Peyer's patch (tissue), 4 donors: ENCODE results near the gene FKBP6.
"Not testable (repeated sequence)": the region's sequence is repeated elsewhere in the genome, so short reads cannot be mapped to it uniquely, and the experiment has no call there.

Experiments
- POLR2A ChIP-seq, 2 donors: fragments of 450-650 bp; IDR thresholded peaks; one replicate each; pipeline ENCODE4 v1.5.1; 2017; ENCODE audit warnings: antibody characterized with exemption in 2 of 2, mild to moderate bottlenecking in 2 of 2, moderate library complexity in 2 of 2
- TF ChIP-seq, protein P1 (sequence below), 6 experiments: fragments of 450-650 bp in 4 of 6; fragments of 200-600 bp in 2 of 6; sonication (generic) in 1 of 6; IDR thresholded peaks; one replicate each; pipeline ENCODE4 v1.5.1; 2017 to 2019; ENCODE audit warnings: antibody characterized with exemption in 6 of 6, mild to moderate bottlenecking in 3 of 6, moderate library complexity in 1 of 6

DNA sequence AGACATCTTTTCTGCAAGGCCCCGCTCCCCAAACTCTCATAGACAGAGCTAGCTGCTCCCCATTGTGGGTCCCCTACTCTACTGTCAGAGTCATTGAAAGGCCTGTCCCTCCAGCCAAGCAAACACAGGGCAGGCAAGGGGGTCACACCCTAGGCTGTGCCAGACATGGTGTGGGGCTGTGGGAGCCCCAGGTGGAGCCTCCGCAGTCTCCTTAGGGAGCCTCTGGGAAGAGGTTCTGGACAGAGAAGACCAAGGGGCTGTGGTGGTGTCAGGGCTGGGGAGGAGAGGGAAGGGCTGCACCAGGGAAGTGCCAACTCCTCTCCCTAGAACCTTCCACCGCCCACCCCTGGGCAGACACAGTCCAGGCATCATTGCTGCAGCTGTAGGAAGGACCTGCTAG is 76.9 kb downstream of the FKBP6 start:
- TF ChIP-seq POLR2A (IDR thresholded peaks at IDR 0.05) = not testable (repeated sequence)
- TF ChIP-seq, protein P1, sequence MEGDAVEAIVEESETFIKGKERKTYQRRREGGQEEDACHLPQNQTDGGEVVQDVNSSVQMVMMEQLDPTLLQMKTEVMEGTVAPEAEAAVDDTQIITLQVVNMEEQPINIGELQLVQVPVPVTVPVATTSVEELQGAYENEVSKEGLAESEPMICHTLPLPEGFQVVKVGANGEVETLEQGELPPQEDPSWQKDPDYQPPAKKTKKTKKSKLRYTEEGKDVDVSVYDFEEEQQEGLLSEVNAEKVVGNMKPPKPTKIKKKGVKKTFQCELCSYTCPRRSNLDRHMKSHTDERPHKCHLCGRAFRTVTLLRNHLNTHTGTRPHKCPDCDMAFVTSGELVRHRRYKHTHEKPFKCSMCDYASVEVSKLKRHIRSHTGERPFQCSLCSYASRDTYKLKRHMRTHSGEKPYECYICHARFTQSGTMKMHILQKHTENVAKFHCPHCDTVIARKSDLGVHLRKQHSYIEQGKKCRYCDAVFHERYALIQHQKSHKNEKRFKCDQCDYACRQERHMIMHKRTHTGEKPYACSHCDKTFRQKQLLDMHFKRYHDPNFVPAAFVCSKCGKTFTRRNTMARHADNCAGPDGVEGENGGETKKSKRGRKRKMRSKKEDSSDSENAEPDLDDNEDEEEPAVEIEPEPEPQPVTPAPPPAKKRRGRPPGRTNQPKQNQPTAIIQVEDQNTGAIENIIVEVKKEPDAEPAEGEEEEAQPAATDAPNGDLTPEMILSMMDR (IDR thresholded peaks at IDR 0.05) = not testable (repeated sequence)
